NCI-H345 treated with DMSO at 0.1 percent for 48 hours (cell line): ENCODE measurements around the gene PHC3.

Source experiments
- DNase-seq: peaks from one replicate; lab custom pipeline; 2025; ENCODE audit not compliant: unreplicated experiment; lab: John Stamatoyannopoulos, UW

The PHC3 gene

DNA sequence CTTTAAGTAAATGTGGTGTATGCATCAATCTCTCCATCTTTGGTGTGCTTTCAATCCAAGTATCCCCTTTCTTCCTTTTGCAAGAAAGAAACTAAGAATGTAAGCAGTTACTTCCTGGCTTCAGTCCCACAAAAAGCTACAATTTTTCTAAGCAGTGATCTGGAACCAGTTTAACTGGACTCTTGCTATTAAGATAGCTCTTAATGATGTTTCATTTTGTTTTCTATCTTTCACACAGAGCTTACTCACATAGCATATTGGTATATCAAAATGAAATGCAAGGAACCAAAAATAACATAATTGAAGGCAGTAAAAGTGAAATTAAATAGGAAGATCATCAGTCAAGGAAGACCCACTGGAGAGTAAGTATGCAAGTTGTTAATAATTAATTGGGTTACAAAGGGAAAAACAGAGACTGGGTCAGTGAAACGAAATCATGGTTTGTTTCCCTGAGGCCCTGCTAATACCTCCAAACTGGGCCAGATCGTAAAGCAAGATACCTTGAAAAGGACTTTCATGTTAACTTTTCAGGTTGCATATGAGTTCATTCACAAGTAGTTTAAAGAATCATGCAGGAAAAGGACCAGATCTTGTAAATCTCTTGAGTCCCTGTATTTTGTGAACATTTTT, 101.9 kb downstream of the PHC3 start:
- no peak for DNase-seq

DNA sequence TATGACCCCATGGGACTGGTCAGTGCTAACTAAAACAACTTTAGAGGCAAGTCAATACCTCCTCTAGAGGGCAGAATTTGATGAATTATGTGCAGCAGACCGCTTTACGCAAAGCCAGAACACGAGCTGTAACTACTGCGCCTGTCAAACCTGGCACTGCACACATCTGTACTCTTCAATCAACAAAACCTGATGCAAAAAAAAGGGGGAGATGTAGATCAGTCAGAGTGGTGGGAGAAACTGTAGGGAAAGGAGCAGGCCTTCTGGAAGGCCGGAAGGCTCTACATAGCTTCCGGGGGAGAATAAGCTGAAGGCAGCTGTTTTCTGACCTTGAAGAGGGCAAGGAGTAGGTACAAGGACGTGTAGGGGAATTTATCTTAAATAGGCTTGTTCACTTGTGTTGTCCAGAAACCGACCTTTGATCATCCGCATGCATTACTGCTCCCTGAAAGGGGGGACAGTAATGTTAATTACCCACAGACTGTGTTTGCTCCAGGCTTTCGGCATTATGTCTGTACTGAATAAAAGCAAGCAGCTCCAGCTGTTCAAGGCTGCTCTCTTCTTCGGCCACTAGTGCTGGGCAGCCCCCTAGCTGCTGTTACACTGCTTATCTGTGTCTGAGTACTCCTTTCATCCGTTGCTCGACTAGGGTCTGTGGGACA, 102.8 kb downstream of the PHC3 start:
- no peak for DNase-seq

DNA sequence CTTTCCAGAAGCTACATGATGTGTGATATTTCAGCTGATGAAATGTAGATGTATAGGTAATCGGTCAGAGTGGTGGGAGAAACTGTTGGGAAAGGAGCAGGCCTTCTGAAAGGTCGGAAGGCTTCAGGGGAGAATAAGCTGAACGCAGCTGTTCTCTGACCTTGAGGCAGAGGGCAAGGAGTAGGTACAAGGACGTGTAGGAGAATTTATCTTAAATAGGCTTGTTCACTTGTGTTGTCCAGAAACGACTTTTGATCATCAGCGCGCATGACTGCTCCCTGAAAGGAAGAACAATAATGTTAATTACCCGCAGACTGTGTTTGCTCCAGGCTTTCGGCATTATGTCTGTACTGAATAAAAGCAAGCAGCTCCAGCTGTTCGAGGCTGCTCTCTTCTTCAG, 104.2 kb downstream of the PHC3 start:
- no peak for DNase-seq

DNA sequence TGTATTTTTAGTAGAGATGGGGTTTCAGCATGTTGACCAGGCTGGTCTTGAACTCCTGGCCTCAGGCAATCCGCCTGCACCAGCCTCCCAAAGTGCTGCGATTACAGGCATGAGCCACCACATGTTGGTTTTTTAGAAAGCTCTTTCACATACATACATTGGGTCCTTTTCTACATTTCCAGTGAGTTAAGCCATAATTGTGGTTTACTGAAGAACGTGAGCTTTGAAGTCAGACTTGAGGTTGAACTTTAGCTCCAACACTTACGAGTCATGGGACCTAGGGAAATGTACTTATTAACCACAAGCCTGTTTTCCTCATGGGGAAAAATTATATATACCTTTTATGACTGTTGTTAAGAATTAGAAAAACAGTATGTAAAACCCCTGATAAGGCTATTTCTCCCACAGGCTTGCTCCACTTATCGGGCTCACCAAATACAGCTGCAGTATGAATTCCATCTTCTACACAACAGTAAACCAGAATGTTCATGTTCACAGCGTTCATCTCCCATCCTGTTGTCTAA, 104.8 kb downstream of the PHC3 start:
- DNase-seq, result no peak

DNA sequence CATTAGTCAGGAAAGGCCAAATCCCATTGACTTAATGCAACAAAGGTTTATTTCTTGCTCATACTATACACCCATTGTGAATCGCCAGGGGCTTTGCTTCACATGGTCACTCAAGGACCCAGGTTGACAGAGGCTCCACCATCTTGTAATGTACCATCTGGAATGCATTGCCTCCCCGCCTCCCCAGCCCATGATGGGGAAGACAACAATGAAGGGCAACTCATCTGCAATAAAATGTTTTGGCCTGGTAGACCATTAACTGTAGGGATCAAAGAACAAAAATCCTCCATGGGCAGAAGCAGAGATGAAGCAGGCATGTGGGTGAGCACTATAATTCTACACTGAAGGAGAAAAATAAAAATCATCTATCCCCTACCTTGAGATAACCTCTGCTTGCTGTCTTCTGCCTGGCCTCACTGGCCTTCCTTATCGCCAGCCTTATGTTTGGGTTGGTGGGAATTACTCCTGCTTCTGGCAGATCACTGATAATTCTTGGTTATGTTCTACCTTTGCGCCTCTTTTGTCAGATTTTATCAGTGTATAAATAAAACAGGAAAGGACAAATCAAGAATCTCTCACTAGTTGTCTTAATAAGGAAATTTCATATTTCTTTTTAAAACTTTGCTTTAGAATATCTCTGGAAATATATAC, 106.0 kb downstream of the PHC3 start:
- DNase-seq, result no peak

DNA sequence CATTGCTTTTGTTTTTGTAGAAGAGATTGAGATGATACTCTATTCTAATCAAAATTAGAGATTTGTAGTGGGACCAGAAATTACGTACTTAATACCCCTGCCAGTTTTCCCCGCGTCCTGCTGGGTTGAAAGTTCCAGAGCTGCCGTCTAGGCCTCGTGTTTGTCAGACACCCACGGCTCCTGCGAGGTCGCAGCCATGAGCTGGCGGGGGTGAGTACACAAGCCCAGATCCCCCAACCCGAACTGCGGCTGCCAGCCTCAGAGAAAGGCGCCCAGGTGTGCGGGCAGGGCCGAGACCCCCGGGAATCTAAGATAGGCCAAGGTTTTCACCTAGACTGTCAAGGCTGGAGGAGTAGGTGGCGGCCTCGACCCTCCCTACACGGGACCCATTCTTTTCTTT, 117.4 kb downstream of the PHC3 start:
- DNase-seq, result no peak

DNA sequence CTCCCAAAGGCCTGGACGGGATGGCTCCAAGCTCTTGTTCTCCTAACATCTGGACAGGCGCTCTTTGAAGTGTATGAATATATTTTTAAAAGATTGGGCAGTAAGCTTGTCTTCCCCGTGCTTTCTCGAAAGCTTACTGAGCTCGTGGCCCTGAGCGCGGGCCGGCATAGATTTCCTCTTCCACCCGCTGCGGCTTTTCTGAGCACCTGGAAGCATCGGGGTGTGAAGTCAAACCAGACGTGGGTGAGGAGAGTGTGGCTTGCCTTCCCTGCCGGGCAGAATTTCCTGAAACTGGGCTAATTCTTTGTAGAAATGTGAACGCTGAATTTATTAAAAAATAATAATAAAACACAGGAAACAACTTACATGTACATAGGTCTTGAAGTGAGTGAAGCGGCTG, 117.8 kb downstream of the PHC3 start:
- no peak for DNase-seq

DNA sequence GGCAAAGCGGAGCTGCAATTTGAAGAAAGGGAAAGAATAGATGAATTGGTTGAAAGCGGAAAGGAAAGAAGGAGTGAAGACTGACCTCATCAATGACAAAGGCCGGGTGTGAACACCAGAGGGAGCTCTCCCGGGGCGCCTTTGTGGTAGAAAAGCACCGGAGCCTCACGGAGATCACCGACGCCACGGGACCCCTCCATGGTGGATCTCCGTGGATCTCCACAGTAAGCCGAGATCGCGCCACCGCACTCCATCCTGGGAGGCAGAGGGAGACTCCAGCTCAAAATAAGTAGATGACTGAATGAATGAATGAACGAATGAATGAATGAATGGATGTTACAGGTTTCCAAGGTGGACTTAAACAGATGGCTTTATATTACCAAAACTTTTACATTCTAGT, 118.8 kb downstream of the PHC3 start:
- DNase-seq, result no peak

DNA sequence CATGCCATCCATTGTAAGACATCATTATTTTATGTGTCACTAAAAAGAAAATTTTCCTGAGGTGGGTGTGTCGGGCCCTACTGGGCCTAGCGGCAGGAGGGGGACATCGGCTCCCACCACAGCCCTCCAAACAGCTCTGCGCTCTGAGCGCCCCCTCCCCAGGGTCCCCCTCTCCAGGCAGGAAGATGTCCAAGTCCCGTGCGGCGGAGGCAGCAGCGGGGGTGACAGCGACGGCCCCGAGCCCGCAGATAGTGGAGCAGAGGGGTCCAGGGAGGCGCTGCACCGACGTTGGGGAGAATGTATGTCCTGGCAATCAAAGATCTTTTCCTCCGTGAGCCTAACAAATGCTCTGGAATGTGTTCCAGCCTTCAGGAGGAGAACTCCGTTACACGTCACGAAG, 119.5 kb downstream of the PHC3 start:
- DNase-seq, result no peak

DNA sequence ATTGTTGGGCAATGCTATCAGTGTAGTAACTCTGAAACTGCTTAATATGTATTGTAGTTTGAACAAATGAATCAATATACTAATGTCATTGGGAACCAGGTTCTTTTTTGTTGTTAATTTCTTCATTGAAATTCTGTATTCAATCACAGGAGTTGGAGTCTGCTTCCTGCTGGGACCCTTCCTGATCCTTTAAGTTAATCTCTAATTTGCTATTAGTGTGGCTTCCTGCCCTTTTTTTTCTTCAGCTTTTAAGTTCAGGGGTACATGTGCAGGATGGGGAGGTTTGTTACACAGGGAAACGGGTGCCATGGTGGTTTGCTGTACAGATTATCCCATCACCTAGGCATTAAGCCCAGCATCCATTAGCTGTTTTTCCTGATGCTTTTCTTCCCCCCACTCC, 122.1 kb downstream of the PHC3 start:
- no peak for DNase-seq

DNA sequence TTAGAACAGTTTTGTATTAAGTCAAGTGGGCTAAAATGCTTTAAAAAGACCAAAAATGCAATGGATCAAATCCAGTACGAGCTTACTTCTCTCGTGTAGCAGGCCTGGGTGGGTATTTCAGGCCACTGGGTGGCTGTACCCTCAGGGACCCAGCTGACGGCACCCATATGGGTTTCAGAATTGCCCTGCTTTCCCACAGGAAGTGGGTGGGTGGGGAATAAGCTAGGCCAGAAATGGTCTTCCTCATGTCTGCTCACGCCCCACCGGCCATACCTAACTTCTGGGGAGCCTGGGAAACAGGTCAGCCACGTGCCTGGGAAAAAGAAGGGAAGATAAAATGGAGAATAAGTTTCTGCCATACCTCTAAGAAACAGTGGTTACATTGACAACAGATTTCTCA, 123.4 kb downstream of the PHC3 start:
- no peak for DNase-seq

DNA sequence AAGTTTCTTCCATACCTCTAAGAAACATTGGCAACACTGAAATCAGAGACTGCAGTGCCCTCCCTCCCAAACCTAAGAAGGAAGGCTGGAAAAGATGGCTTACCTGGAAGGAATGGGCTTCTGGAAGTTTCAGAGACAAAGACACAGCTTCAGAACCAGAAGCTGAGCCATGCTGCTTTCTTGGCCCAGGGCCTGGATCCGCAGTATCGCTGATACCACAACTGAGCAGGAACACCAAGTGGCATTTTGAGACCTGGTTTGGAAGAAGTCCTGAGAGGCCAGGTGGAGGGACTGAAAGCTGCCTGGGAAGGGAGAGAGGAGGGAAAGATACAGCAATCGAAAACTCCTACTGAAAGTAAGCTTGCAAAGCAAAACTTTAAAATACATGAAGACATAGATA, 124.0 kb downstream of the PHC3 start:
- no peak for DNase-seq

DNA sequence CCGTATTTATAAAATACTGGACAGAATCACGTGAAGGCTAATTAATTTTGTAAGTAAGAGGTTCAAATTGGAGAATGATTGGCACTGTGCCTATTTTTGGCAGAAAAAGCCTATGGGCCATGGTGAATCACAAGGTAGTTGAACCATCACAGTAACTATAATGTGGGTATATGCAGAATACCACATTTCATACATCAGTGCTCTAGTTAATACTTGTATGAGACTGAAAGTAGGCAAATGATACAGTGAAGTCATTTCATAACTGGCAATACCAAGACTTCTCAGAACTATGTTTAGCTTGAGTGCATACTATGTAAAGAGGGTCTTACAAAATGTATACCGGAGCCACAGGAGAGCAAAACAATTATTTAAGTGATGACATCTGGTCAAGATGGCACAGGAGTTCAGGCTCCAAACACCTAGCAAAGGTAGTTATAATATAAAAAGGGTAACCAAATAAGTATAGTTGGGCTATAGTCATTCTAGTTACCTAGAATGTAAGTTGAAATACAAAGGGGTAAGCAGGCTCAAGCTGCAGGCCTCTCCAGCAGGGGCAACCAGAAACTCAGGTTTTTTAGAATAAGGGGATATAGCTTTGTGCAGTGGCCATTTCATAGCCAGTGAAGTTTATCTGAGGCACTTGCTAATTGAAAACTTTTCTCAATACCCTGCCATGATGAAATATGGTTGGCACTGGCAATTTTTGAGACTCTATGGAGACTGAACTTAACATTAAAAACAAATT, 124.7 kb downstream of the PHC3 start:
- no peak for DNase-seq

DNA sequence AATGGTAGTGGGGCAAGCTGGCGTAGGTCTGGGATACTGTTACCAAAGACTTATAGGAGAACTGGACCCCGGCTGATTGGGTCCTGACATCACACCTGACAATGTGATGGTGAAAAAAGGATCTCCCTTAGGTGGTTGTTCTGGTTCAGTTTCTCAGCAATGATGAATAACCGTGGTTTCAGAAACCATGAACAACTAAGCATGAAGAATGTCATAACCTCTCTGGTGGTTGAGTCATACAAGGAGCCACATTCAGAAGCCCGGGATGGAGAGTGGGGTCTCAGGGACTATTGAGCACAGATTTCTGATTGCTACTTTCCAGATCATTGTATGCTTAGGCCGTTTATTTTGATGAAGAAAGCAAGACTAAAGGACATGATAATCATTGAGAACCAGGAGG, 126.3 kb downstream of the PHC3 start:
- DNase-seq, result no peak

DNA sequence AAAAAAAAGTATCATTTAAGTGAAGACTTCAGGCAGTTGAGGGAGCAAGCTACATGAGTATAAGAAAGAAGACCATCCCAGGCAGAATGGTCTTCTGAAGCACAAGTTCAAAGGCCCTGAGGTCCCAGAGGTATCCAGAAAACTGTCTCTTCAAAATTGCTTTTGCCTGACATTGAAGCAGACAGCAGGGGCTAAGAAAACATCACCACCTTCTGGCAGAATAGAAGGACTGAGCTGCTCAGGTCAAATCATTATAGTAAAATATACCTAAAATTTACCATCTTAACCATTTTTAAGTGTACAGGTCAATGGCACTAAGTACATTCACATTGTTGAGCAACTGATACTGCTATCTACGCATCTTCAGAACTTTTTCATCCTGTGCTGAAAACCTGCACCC, 127.3 kb downstream of the PHC3 start:
- DNase-seq, result no peak

DNA sequence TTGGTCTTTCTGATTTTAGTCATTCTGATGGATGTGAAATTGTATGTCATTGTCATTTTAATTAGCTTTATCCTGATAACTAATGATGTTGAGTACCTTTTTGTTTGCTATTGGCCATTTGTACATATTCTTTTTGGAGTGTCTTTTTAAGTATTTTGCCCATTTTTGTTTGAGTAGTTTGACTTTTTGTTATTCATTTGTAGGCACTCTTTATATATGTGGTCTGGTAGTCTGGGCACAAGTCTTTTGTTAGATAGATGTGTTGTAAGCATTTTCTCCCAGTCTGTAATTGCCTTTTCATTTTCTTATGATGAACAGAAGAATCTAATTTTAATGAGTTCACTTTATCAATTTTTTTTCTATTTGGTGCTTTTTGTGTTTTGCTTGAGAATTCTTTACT, 129.1 kb downstream of the PHC3 start:
- no peak for DNase-seq

DNA sequence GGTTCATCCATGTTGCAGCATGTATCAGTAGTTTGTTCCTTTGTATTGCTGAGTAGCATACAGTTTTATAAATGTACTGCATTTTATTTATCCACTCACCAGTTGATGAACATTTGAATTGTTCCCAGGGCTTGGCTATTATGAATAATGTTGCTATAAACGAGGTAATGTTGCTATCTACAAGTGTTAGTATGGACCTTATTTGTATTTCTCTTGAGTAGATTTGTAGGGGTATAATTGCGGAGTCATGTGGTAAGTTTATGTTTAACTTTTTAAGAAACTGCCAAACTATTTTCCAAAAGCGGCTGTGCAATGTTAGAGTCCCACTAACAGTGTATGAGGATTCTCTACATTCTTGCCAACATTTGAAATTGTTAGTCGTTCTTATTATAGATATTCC, 130.8 kb downstream of the PHC3 start:
- no peak for DNase-seq

DNA sequence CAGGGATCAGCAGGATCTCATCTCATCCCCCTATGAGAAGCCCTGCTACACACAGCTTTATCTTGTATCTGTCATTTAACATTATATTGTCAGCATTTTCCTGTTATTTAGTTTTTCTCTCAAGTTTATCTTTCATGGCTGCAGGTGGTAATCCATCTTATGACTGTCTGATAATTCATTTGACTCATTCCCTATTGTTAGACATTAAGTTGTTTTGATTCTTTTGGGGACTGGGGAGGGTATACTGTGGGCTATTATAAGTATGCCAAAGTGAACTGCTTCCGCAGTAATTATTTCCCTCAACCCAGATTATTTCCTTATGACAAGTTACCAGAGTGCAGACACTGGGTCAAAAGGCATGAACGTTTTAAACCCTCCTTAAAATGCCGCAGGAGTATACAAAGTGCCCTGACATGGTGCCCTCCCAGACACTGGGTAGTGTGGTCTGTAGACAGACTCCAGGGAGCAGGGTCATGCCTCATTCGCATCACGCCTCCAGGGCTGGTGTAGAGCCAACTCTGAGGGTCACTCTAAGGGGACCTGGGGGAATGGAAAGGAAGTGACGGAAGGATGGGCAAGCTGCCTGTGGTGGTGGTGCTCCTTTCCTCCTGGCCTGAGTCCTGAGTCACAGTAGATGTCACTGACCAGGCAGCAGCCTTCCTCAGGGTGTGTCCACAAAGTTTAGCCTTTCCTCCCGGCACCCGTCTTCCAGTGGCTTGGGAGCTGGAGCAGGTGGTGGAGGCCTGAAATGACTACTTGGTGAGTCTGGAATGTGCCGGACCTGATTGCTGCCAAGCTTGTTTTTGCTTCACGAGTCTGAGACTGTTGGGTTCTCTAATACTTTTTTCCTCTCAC, 132.2 kb downstream of the PHC3 start:
- no peak for DNase-seq

DNA sequence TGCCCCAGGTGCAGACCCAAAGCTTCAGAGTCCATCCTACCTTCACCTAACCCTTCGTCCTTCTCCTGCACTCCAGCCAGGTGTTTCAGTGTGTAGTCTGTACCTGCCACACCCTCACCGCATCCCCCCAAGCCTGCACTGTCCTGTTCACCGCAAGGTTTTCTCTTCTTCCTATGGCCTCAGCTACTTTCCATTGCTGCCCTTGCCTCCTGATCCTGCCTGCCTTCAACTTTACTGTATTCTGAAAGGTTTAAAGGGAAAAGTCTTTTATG, 134.5 kb downstream of the PHC3 start:
- no peak for DNase-seq

DNA sequence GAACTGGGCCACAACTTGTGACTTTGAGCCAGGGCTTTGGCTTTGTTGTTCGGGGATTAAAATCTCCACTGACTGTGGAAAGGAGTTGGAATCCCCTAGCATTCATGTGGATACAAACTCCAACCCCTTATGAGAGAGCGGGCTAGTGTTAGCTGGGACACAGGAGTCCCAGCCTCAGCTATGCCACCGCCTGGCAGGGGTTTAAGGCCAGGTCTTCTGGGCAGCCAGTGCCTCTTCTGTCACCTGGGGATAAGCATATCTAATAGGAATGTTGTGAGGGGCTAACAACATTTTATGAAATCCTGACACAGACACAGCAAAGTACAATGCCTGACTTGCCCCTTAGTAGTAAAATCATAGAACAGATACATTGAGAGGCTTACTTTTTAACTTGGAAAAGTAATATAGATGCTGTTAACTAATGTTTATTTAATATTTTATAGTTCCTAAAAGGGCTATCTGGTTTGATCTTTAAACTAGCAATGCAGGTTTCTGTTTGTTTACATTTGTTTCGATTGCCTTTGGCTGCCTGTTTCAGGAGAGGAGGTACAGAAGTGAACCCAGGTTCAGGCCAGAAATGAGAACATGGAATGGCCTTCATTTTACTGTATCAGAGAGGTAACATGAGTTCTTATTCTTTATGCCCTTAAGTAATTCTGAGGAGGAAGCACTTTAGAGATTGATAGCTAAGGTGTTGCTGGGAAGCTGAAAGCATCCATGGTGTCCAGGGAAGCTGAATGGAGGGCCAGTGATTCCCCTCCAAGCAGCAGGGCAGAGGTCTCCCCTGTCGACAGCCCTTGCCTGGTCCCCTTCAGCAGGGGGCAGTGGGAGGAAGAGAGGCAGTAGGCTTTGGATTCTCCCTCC, 135.0 kb downstream of the PHC3 start:
- DNase-seq, result no peak
